ENCODE results near the gene PKHD1.

PKHD1 gene

DNA sequence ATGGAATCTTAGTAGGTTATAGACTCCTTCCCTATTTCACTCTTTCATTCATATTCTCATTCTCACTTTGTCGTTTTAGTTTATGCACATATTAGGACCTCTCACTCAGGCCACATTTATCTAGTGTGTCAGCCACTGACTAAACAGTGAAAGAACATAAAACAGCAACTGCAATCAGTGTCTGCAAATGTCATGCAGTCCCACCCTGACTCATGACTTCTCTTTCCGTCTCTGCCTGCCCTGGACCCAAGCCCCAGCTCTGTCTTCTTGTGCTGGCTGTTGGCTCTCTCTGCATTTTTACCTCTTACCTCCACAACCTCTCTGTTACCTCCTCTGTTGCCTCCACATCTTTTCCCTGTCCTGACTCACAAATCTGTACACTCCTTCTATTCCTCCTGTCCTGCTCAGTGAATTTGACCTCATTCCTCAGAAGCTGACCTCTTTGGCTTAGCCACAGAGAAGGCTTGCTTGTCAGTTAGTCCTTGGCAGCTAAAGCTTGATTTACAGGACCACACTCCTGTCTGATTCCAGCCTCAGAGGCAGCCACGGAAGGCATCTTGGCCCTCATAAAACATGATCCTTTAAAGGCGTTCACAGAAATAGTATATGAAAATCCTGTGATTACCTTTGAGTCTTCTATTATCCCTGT is 247.6 kb downstream of the PKHD1 start:
- no peak for DNase-seq (ENCODE audit: low read depth)
- TF ChIP-seq, protein P1, sequence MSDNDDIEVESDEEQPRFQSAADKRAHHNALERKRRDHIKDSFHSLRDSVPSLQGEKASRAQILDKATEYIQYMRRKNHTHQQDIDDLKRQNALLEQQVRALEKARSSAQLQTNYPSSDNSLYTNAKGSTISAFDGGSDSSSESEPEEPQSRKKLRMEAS (IDR thresholded peaks at IDR 0.05; ENCODE audit: low read depth, low read length): no peak
- TF ChIP-seq, protein P2, sequence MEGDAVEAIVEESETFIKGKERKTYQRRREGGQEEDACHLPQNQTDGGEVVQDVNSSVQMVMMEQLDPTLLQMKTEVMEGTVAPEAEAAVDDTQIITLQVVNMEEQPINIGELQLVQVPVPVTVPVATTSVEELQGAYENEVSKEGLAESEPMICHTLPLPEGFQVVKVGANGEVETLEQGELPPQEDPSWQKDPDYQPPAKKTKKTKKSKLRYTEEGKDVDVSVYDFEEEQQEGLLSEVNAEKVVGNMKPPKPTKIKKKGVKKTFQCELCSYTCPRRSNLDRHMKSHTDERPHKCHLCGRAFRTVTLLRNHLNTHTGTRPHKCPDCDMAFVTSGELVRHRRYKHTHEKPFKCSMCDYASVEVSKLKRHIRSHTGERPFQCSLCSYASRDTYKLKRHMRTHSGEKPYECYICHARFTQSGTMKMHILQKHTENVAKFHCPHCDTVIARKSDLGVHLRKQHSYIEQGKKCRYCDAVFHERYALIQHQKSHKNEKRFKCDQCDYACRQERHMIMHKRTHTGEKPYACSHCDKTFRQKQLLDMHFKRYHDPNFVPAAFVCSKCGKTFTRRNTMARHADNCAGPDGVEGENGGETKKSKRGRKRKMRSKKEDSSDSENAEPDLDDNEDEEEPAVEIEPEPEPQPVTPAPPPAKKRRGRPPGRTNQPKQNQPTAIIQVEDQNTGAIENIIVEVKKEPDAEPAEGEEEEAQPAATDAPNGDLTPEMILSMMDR (IDR thresholded peaks at IDR 0.05; ENCODE audit: low read depth, low read length): no peak
- TF ChIP-seq MYC (IDR thresholded peaks at IDR 0.05; ENCODE audit: low read depth, low read length) (no peak), POLR2A (IDR thresholded peaks at IDR 0.05; ENCODE audit: extremely low read depth, insufficient read length) (no peak)
- no peak overlapping the region for H3K4me3 ChIP-seq (ENCODE audit: low read depth, low read length)

DNA sequence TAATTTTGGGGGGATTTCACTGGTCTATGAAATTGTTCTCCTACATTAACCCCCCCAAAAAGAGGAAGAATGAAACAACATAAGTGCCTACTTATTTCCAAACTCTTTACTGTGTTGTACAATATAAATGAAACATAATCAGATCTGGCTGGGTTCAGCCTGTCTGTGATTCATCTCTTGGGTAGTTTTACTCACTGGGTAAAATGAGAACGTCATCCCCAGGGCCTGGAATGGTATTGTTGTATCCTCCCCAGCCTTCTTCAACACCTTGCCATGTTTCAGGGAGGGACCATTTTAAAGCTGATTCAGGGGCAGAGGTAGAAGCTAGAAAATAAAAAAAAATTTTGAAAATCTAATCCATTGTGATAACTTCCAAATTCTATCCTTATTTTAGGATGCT is 256.7 kb downstream of the PKHD1 start:
- TF ChIP-seq POLR2A (IDR thresholded peaks at IDR 0.05; ENCODE audit: extremely low read depth, insufficient read length) (no peak), MYC (IDR thresholded peaks at IDR 0.05; ENCODE audit: low read depth, low read length) (no peak)
- TF ChIP-seq, protein P2 (IDR thresholded peaks at IDR 0.05; ENCODE audit: low read depth, low read length): no peak
- TF ChIP-seq, protein P1 (IDR thresholded peaks at IDR 0.05; ENCODE audit: low read depth, low read length): no peak
- no peak overlapping the region for H3K4me3 ChIP-seq (ENCODE audit: low read depth, low read length)
- DNase-seq (ENCODE audit: low read depth): no peak

DNA sequence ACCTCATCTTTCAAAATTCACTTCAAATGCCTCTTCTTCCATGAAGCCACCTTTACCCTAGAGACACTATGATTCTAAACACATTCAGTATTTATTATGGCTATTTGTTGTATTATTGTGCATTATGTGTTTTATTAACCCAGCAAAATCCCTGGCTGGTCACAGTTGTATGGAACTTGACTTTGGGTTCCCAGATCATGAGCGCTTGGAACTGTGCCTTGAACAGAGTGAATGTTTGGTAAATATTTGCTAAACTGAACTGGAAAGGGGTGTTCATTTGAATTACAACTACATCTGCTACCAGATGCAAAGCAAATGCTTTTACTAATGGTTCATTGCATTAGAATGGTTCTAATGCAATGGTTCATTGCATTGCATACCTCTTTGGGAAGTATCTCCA is 259.8 kb downstream of the PKHD1 start:
- no peak overlapping the region for H3K4me3 ChIP-seq (ENCODE audit: low read depth, low read length)
- DNase-seq (ENCODE audit: low read depth): no peak
- TF ChIP-seq, protein P2 (IDR thresholded peaks at IDR 0.05; ENCODE audit: low read depth, low read length): no peak
- TF ChIP-seq, protein P1 (IDR thresholded peaks at IDR 0.05; ENCODE audit: low read depth, low read length): no peak
- no peak for TF ChIP-seq MYC (IDR thresholded peaks at IDR 0.05; ENCODE audit: low read depth, low read length)
- TF ChIP-seq POLR2A (IDR thresholded peaks at IDR 0.05; ENCODE audit: extremely low read depth, insufficient read length): no peak

DNA sequence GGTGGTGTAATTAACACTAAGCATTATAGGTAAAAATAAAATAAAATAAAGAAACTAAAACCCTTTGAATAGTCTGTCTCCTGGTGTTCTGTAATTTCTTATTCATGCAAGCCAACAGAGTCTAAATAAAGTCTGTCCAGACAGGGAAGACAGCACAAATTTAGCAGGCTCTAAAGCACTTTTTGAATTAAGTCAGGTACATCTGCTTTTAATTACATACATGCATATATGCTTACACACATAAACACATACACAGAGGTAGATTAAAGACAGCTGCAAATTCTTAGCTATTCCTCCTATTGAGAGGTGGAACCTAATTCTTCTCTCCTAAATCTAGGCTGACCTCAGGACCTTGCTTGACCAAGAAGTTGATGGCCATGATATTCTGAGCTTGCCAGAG is 262.5 kb downstream of the PKHD1 start:
- TF ChIP-seq, protein P2 (IDR thresholded peaks at IDR 0.05; ENCODE audit: low read depth, low read length): no peak
- TF ChIP-seq MYC (IDR thresholded peaks at IDR 0.05; ENCODE audit: low read depth, low read length) (no peak), POLR2A (IDR thresholded peaks at IDR 0.05; ENCODE audit: extremely low read depth, insufficient read length) (no peak)
- TF ChIP-seq, protein P1 (IDR thresholded peaks at IDR 0.05; ENCODE audit: low read depth, low read length): no peak
- DNase-seq (ENCODE audit: low read depth): no peak
- no peak overlapping the region for H3K4me3 ChIP-seq (ENCODE audit: low read depth, low read length)

DNA sequence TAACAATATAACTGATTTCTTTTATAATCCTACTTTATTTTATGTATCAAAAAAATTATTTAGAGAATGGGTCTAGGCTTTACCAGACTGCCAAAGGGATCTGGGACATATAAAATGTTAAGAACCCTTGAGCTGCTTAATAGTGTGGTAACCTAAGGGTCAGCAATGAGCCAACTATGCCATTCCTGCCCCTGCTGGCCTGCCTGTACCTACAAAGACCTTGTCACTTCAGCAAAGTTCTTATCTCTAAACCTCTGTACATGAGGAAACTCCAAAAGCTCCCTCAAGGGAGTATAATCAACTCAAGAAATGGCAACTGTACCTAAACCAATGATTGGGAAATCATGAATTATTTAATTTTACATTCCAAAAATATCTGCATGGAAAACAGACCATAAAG is 266.9 kb downstream of the PKHD1 start:
- no peak overlapping the region for H3K4me3 ChIP-seq (ENCODE audit: low read depth, low read length)
- no peak for TF ChIP-seq POLR2A (IDR thresholded peaks at IDR 0.05; ENCODE audit: extremely low read depth, insufficient read length)
- TF ChIP-seq, protein P2 (IDR thresholded peaks at IDR 0.05; ENCODE audit: low read depth, low read length): no peak
- TF ChIP-seq, protein P1 (IDR thresholded peaks at IDR 0.05; ENCODE audit: low read depth, low read length): no peak
- TF ChIP-seq MYC (IDR thresholded peaks at IDR 0.05; ENCODE audit: low read depth, low read length): no peak
- no peak for DNase-seq (ENCODE audit: low read depth)
